Endodermal cell (in vitro differentiated cells): ENCODE results near the gene TMEM94. TPM values are rescaled to one million over a fixed set of nuclear protein-coding genes. Genes with fewer than 3 reads are reported as not detected.

Experiments used
- DNase-seq: peaks from one replicate; pipeline ENCODE4 v3.0.0-alpha.2; 2017
- H3K27ac ChIP-seq: 2 replicates; pipeline ENCODE4 v1.5.1; 2013; ENCODE audit warnings: mild to moderate bottlenecking, low read depth, low read length, moderate library complexity
- H3K27me3 ChIP-seq: 2 replicates; pipeline ENCODE4 v1.6.1; 2013; ENCODE audit warnings: mild to moderate bottlenecking, low read length, moderate library complexity; ENCODE audit not compliant: insufficient read depth, control insufficient read depth, poor library complexity, severe bottlenecking
- H3K36me3 ChIP-seq: 2 replicates; pipeline ENCODE4 v1.7.0; 2013; ENCODE audit warnings: mild to moderate bottlenecking, low read length, moderate library complexity; ENCODE audit not compliant: control insufficient read depth, insufficient read depth
- H3K4me1 ChIP-seq: one replicate; pipeline ENCODE4 v1.7.0; 2013; ENCODE audit warnings: low read length; ENCODE audit not compliant: control insufficient read depth, insufficient read depth
- H3K4me3 ChIP-seq: 2 replicates; pipeline ENCODE4 v1.5.1; 2013; ENCODE audit warnings: mild to moderate bottlenecking, low read length, moderate library complexity
- H3K9ac ChIP-seq: 2 replicates; pipeline ENCODE4 v1.6.1; 2013; ENCODE audit warnings: mild to moderate bottlenecking, low read length, moderate library complexity; ENCODE audit not compliant: poor library complexity, severe bottlenecking; ENCODE audit errors: extremely low read depth
- H3K9me3 ChIP-seq: 2 replicates; pipeline ENCODE4 v1.6.1; 2013; ENCODE audit warnings: mild to moderate bottlenecking, low read length, moderate library complexity; ENCODE audit not compliant: control insufficient read depth
- H3K27ac Mint-ChIP-seq: 2 replicates; pipeline ENCODE4 v1.8.0; 2020; ENCODE audit warnings: mixed read lengths
- H3K27me3 Mint-ChIP-seq: 2 replicates; pipeline ENCODE4 v1.8.0; 2021; ENCODE audit warnings: mild to moderate bottlenecking, mixed read lengths; ENCODE audit not compliant: insufficient read depth
- H3K36me3 Mint-ChIP-seq: 2 replicates; pipeline ENCODE4 v1.8.0; 2020; ENCODE audit warnings: low read depth, mixed read lengths
- H3K4me1 Mint-ChIP-seq: 2 replicates; pipeline ENCODE4 v1.8.0; 2020; ENCODE audit warnings: mixed read lengths
- H3K4me3 Mint-ChIP-seq: 2 replicates; pipeline ENCODE4 v1.8.0; 2020; ENCODE audit warnings: mild to moderate bottlenecking, moderate library complexity, mixed read lengths
- H3K9me3 Mint-ChIP-seq: 2 replicates; pipeline ENCODE4 v1.8.0; 2020; ENCODE audit warnings: mild to moderate bottlenecking, mixed read lengths
- CTCF ChIP-seq: fragments of 200-600 bp; sonication (generic); conservative IDR thresholded peaks from 2 replicates; pipeline ENCODE4 v1.5.0; 2021; ENCODE audit warnings: antibody characterized with exemption, mild to moderate bottlenecking
- WGBS, 2 experiments: methylation state at CpG; one replicate each; pipeline versions ENCODE4 v1.1.5 to v1.1.7; 2013; ENCODE audit warnings: missing lambda C conversion rate in 2 of 2, mixed read lengths in 1 of 2; ENCODE audit not compliant: insufficient coverage in 1 of 2, insufficient read length in 1 of 2; 5-methylcytosine and 5-hydroxymethylcytosine counted together
- total RNA-seq, 2 donors: library from RNA; stranded (reverse); fragmentation: NEBNext Ultra II Directional in 1 of 2; extraction: Animal tissue kit (Norgen Biotek cat#: 25700) in 1 of 2; gene quantifications; 2 replicates in 1 of 2; 3 replicates in 1 of 2; pipeline ENCODE4 v1.2.1, GENCODE V29; 2021

TMEM94 gene
- total RNA-seq, 2 donors from 2014 or later, result 96.0 to 106 TPM

- Histone ChIP-seq H3K36me3 (peaks cover 3% of the 10 kb centered on the region), H3K4me3 (no peak overlapping the region), H3K9me3 (no peaks in the 10 kb centered on the region), H3K27ac (no peak overlapping the region), H3K27me3 (no peaks in the 10 kb centered on the region), H3K9ac (no peak overlapping the region), H3K4me1 (peaks cover 14% of the 10 kb centered on the region)
- H3K36me3 Mint-ChIP-seq, result peaks cover 25% of the 10 kb centered on the region
- peaks cover 33% of the 10 kb centered on the region for H3K4me1 Mint-ChIP-seq
- H3K27me3 Mint-ChIP-seq, result no peaks in the 10 kb centered on the region
- H3K4me3 Mint-ChIP-seq, result no peak overlapping the region
- 93 to 94% methylated on average over 3 to 8 of the region's 8 CpGs for WGBS, 2 experiments
- no peak for DNase-seq
- no peaks in the 10 kb centered on the region for H3K9me3 Mint-ChIP-seq
- TF ChIP-seq CTCF, result no peak
- peak overlapping the region; percentile 44 for H3K27ac Mint-ChIP-seq
Measured at GRCh38 chr17:75544250-75544649, 87.8 kb downstream of the TMEM94 start.

GRCh38 chr17:75546181-75546580, 89.7 kb downstream of the TMEM94 start:
- H3K4me3 Mint-ChIP-seq, result no peak overlapping the region
- no peaks in the 10 kb centered on the region for H3K27me3 Mint-ChIP-seq
- peaks cover 14% of the 10 kb centered on the region for H3K4me1 ChIP-seq
- H3K27ac ChIP-seq, result no peak overlapping the region
- WGBS, 2 experiments, result 96% methylated on average over 10 to 13 of the region's 13 CpGs
- no peak for DNase-seq
- TF ChIP-seq CTCF, result no peak
- H3K4me1 Mint-ChIP-seq, result peaks cover 37% of the 10 kb centered on the region
- H3K4me3 ChIP-seq, result no peak overlapping the region
- peaks cover 25% of the 10 kb centered on the region for H3K36me3 Mint-ChIP-seq
- H3K27ac Mint-ChIP-seq, result no peak overlapping the region
- H3K9ac ChIP-seq, result no peak overlapping the region
- no peaks in the 10 kb centered on the region for H3K9me3 Mint-ChIP-seq
- no peaks in the 10 kb centered on the region for H3K9me3 ChIP-seq
- H3K36me3 ChIP-seq, result peaks cover 3% of the 10 kb centered on the region
- H3K27me3 ChIP-seq, result no peaks in the 10 kb centered on the region

- Histone ChIP-seq H3K27me3 (no peaks in the 10 kb centered on the region), H3K27ac (no peak overlapping the region), H3K9me3 (no peaks in the 10 kb centered on the region), H3K36me3 (peaks cover 3% of the 10 kb centered on the region), H3K4me3 (no peak overlapping the region), H3K9ac (no peak overlapping the region), H3K4me1 (peaks cover 14% of the 10 kb centered on the region)
- H3K27me3 Mint-ChIP-seq, result no peaks in the 10 kb centered on the region
- DNase-seq, result no peak
- TF ChIP-seq CTCF, result no peak
- peaks cover 25% of the 10 kb centered on the region for H3K36me3 Mint-ChIP-seq
- 91 to 98% methylated on average over 7 to 9 of the region's 9 CpGs for WGBS, 2 experiments
- H3K9me3 Mint-ChIP-seq, result no peaks in the 10 kb centered on the region
- H3K27ac Mint-ChIP-seq, result no peak overlapping the region
- peaks cover 32% of the 10 kb centered on the region for H3K4me1 Mint-ChIP-seq
- no peak overlapping the region for H3K4me3 Mint-ChIP-seq
Measured at GRCh38 chr17:75547091-75547490, 90.7 kb downstream of the TMEM94 start.
